Activated CD8-positive, alpha-beta T cell treated with anti-CD3 and anti-CD28 coated beads for 36 hours (primary cell): ENCODE data around the gene OPCML. TPM values are rescaled to one million over a fixed set of nuclear protein-coding genes. Genes with fewer than 3 reads are reported as not detected.

Experiments
- ATAC-seq: fragments of 200-7000 bp; cut with Tn5 transposase; one replicate; pipeline ENCODE4 v1.10.0; 2021; ENCODE audit warnings: mild to moderate bottlenecking, moderate library complexity
- CTCF ChIA-PET: fragments of 350-600 bp; sonication (Branson Sonifier 250); formaldehyde crosslinking; loops from one replicate; lab custom pipeline; 2021; ENCODE audit warnings: antibody characterized with exemption; lab: Charles Lee
- POLR2A ChIA-PET: fragments of 350-600 bp; sonication (Branson Sonifier 250); formaldehyde crosslinking; loops from one replicate; lab custom pipeline; 2021; ENCODE audit warnings: antibody characterized with exemption; lab: Charles Lee
- DNase-seq: peaks from one replicate; pipeline ENCODE4 v3.0.0-alpha.2; 2020
- H3K27ac Mint-ChIP-seq: one replicate; pipeline ENCODE4 v1.8.0; 2021; ENCODE audit warnings: mild to moderate bottlenecking, mixed read lengths
- H3K27me3 Mint-ChIP-seq: one replicate; pipeline ENCODE4 v1.8.0; 2021; ENCODE audit warnings: mixed read lengths
- H3K36me3 Mint-ChIP-seq: one replicate; pipeline ENCODE4 v1.8.0; 2021; ENCODE audit warnings: low read depth, mixed read lengths
- H3K4me1 Mint-ChIP-seq: one replicate; pipeline ENCODE4 v1.8.0; 2021; ENCODE audit warnings: low read depth, mixed read lengths
- H3K4me3 Mint-ChIP-seq: one replicate; pipeline ENCODE4 v1.8.0; 2021; ENCODE audit warnings: mild to moderate bottlenecking, moderate library complexity, mixed read lengths
- H3K9me3 Mint-ChIP-seq: one replicate; pipeline ENCODE4 v1.8.0; 2021; ENCODE audit warnings: mixed read lengths
- CTCF ChIP-seq: fragments of 200-600 bp; IDR thresholded peaks from one replicate; pipeline ENCODE4 v1.8.0; 2022; ENCODE audit warnings: antibody characterized with exemption, mild to moderate bottlenecking
- intact Hi-C: fragments of 100-400 bp; cut with micrococcal nuclease; formaldehyde crosslinking; loops from one replicate; pipeline ENCODE4 v1.10.0; 2022
- total RNA-seq, 2 experiments: library from RNA; stranded (reverse); gene quantifications; one replicate each; pipeline ENCODE4 v1.2.3, GENCODE V29; 2021

The OPCML gene
- total RNA-seq, 2 experiments from 2014 or later, result not detected

GRCh38 chr11:133573081-133573480, 40.8 kb upstream of the OPCML start:
- DNase-seq (no peak), ATAC-seq (no peak)
- TF ChIP-seq CTCF, result no peak
- no peaks in the 10 kb centered on the region for H3K36me3 Mint-ChIP-seq
- H3K4me3 Mint-ChIP-seq, result no peak overlapping the region
- ChIA-PET POLR2A (interaction anchor here (0.5 kb wide), 1 partner anchor 48 kb away, joined by 3 read pairs; no protein-coding TSS in a partner anchor), CTCF (no interaction called here)
- no peaks in the 10 kb centered on the region for H3K9me3 Mint-ChIP-seq
- no peaks in the 10 kb centered on the region for H3K4me1 Mint-ChIP-seq
- H3K27me3 Mint-ChIP-seq, result peaks cover 6% of the 10 kb centered on the region
- no peak overlapping the region for H3K27ac Mint-ChIP-seq
- intact Hi-C loops, result no loop called here

DNA sequence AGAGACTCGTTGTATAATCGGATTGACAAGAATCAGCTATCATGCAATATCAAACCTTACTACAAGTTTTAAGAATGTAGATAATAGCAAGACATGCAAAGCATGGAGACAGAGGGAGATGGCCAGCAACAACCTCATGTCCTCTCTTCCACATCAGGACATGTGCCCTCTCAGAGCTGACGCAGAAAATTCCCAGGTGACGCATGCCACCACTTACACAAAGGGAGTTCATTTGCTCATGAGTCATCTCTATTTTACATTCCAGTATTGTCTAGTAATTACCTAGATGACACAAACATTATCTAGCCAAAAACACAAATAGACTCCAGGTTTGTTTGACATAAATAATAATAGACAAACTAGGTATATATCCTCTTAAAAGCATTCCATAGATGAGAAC, 38.1 kb upstream of the OPCML start:
- no peak for TF ChIP-seq CTCF
- ATAC-seq (no peak), DNase-seq (no peak)
- no peak overlapping the region for H3K27ac Mint-ChIP-seq
- no peaks in the 10 kb centered on the region for H3K36me3 Mint-ChIP-seq
- CTCF ChIA-PET, result no interaction called here
- H3K4me3 Mint-ChIP-seq, result no peak overlapping the region
- intact Hi-C loops, result no loop called here
- H3K27me3 Mint-ChIP-seq, result peaks cover 3% of the 10 kb centered on the region
- no peaks in the 10 kb centered on the region for H3K4me1 Mint-ChIP-seq
- no peaks in the 10 kb centered on the region for H3K9me3 Mint-ChIP-seq
- POLR2A ChIA-PET, result no interaction called here

DNA sequence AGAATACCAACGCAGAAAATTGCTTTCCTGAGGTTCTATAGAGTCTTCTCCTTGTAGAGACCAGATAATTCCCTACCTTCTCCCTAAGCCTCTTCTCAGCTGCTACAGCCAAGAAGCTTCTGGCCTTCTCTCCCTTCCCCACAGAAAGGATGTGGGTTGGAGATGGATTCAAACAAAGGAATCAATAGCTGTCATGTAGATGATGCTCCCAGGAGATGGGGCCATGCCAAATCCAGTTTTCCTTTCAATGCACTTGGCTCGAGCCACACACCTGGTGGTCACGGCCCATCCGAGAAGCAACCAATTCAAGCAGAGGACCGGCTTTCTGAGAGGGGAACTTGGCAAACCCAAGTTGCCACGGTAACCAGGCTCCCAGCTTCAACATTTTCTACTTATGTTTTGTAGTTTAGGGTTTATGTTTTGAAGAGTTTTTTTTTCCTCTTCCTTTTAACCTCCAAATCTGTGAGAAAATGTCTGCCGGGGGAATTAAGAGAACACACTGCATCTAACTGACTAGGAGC, 31.3 kb upstream of the OPCML start:
- H3K27ac Mint-ChIP-seq, result no peak overlapping the region
- H3K27me3 Mint-ChIP-seq, result no peaks in the 10 kb centered on the region
- no peaks in the 10 kb centered on the region for H3K4me1 Mint-ChIP-seq
- CTCF ChIA-PET, result no interaction called here
- H3K36me3 Mint-ChIP-seq, result no peaks in the 10 kb centered on the region
- DNase-seq (no peak), ATAC-seq (no peak)
- intact Hi-C loops, result no loop called here
- TF ChIP-seq CTCF, result no peak
- H3K9me3 Mint-ChIP-seq, result no peaks in the 10 kb centered on the region
- POLR2A ChIA-PET, result no interaction called here
- H3K4me3 Mint-ChIP-seq, result no peak overlapping the region

GRCh38 chr11:133560472-133560855, 28.2 kb upstream of the OPCML start:
- no peak for TF ChIP-seq CTCF

DNA sequence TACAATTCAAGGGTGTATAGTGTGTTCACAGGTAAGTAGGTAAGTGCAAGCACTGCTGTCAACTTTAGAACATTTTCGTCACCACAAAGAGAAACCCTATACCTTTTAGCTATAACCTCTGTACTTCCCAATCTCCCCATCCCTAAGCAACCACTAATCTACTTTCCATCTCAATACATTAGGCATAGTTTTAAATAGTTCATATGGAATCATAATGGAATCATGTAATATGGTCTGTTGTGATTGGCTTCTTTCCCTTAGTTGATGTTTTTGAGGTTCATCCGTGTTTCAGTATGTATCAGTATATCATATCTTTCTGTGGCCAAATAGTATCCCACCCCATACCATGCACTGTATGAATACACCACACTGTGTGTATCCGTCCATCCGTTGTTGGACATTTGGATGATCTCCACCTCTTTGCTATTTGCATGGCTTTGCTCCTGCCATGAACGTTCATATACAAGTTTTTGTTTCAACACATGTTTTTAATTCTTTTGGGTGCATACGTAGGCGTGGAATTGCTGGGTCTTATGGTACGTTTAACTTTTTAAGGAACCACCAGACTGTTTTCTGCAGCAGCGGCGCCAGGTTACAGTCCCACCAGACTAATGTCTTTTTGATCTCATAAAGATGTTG, 27.7 kb upstream of the OPCML start:
- POLR2A ChIA-PET, result no interaction called here
- DNase-seq (no peak), ATAC-seq (no peak)
- no peaks in the 10 kb centered on the region for H3K27me3 Mint-ChIP-seq
- no peaks in the 10 kb centered on the region for H3K36me3 Mint-ChIP-seq
- TF ChIP-seq CTCF, result no peak
- no peaks in the 10 kb centered on the region for H3K9me3 Mint-ChIP-seq
- H3K4me3 Mint-ChIP-seq, result no peak overlapping the region
- H3K4me1 Mint-ChIP-seq, result no peaks in the 10 kb centered on the region
- intact Hi-C loops, result no loop called here
- CTCF ChIA-PET, result no interaction called here
- no peak overlapping the region for H3K27ac Mint-ChIP-seq

More at GRCh38 chr11:133560472-133560855, 28.2 kb upstream of the OPCML start:
- H3K36me3 Mint-ChIP-seq, result no peaks in the 10 kb centered on the region
- no peaks in the 10 kb centered on the region for H3K4me1 Mint-ChIP-seq
- ATAC-seq, result no peak
- H3K27ac Mint-ChIP-seq, result no peak overlapping the region
- POLR2A ChIA-PET, result interaction anchor here (0.8 kb wide), 1 partner anchor 41 kb away, joined by 3 read pairs; no protein-coding TSS in a partner anchor
- H3K27me3 Mint-ChIP-seq, result no peaks in the 10 kb centered on the region
- CTCF ChIA-PET, result no interaction called here
- DNase-seq, result no peak
- intact Hi-C loops, result no loop called here
- H3K9me3 Mint-ChIP-seq, result no peaks in the 10 kb centered on the region
- H3K4me3 Mint-ChIP-seq, result no peak overlapping the region
